Osteocyte (in vitro differentiated cells): ENCODE measurements around the gene TMEM80. TPM values are rescaled to one million over a fixed set of nuclear protein-coding genes. Genes with fewer than 3 reads are reported as not detected.

Experiments
- DNase-seq: peaks from one replicate; pipeline ENCODE4 v3.0.0; 2021; ENCODE audit warnings: mixed read lengths; ENCODE audit not compliant: unreplicated experiment; ENCODE audit errors: extremely low spot score
- H3K27ac Mint-ChIP-seq: one replicate; pipeline ENCODE4 v1.8.0; 2021; ENCODE audit warnings: mild to moderate bottlenecking, mixed read lengths; ENCODE audit not compliant: unreplicated experiment
- H3K27me3 Mint-ChIP-seq: one replicate; pipeline ENCODE4 v1.8.0; 2021; ENCODE audit warnings: mixed read lengths; ENCODE audit not compliant: unreplicated experiment
- H3K36me3 Mint-ChIP-seq: one replicate; pipeline ENCODE4 v1.8.0; 2021; ENCODE audit warnings: mixed read lengths; ENCODE audit not compliant: unreplicated experiment
- H3K4me1 Mint-ChIP-seq: one replicate; pipeline ENCODE4 v1.8.0; 2021; ENCODE audit warnings: mixed read lengths; ENCODE audit not compliant: unreplicated experiment
- H3K4me3 Mint-ChIP-seq: one replicate; pipeline ENCODE4 v1.8.0; 2021; ENCODE audit warnings: mild to moderate bottlenecking, moderate library complexity, mixed read lengths; ENCODE audit not compliant: unreplicated experiment
- H3K9me3 Mint-ChIP-seq: one replicate; pipeline ENCODE4 v1.8.0; 2021; ENCODE audit warnings: mixed read lengths; ENCODE audit not compliant: unreplicated experiment
- CTCF ChIP-seq: fragments of 200-600 bp; sonication (generic); IDR thresholded peaks from 2 replicates; pipeline ENCODE4 v1.5.0; 2021; ENCODE audit warnings: antibody characterized with exemption, mild to moderate bottlenecking, moderate library complexity
- total RNA-seq: library from RNA; stranded (reverse); gene quantifications from 2 replicates; pipeline ENCODE4 v1.2.1, GENCODE V29; 2021

TMEM80 gene
- total RNA-seq, 1 donor from 2014 or later = 43.9 TPM

GRCh38 chr11:693887-694562 is 1.6 kb upstream of the TMEM80 start:
- Mint-ChIP-seq H3K4me1 (peaks cover 77% of the 10 kb centered on the region), H3K4me3 (peak overlapping the region; percentile 85), H3K9me3 (no peaks in the 10 kb centered on the region)

GRCh38 chr11:694563-695287 is 891 bp upstream of the TMEM80 start, which contains the start of gene DEAF1:
DEAF1 (minus strand) TSS chr11:695222; CDS start chr11:695047, 175 bp downstream.
- Mint-ChIP-seq H3K36me3 (peaks cover 8% of the 10 kb centered on the region), H3K4me1 (peaks cover 75% of the 10 kb centered on the region), H3K27me3 (no peaks in the 10 kb centered on the region), H3K4me3 (peak within 1 kb of the TSS; percentile 81), H3K27ac (peak within 1 kb of the TSS; percentile 99), H3K9me3 (no peaks in the 10 kb centered on the region)
- TF ChIP-seq CTCF = no peak
- DNase-seq = peak; percentile 100

More at GRCh38 chr11:693887-694562, 1.6 kb upstream of the TMEM80 start:
- no peak for DNase-seq
- H3K27me3 Mint-ChIP-seq = no peaks in the 10 kb centered on the region
- no peak for TF ChIP-seq CTCF
- peaks cover 6% of the 10 kb centered on the region for H3K36me3 Mint-ChIP-seq
- peak overlapping the region; percentile 89 for H3K27ac Mint-ChIP-seq

- TF ChIP-seq CTCF = no peak
- peak overlapping the region; percentile 99 for H3K27ac Mint-ChIP-seq
- H3K9me3 Mint-ChIP-seq = no peaks in the 10 kb centered on the region
- peak overlapping the region; percentile 81 for H3K4me3 Mint-ChIP-seq
- peaks cover 8% of the 10 kb centered on the region for H3K36me3 Mint-ChIP-seq
- no peaks in the 10 kb centered on the region for H3K27me3 Mint-ChIP-seq
- DNase-seq = no peak
- peaks cover 72% of the 10 kb centered on the region for H3K4me1 Mint-ChIP-seq
These were observed 403 bp upstream of the TMEM80 start for GRCh38 chr11:695288-695537.

GRCh38 chr11:696955-697491 is 1.4 kb downstream of the TMEM80 start:
- H3K27ac Mint-ChIP-seq = peak overlapping the region; percentile 90
- no peak for DNase-seq
- peak overlapping the region; percentile 81 for H3K4me3 Mint-ChIP-seq
- no peaks in the 10 kb centered on the region for H3K9me3 Mint-ChIP-seq
- no peak for TF ChIP-seq CTCF
- H3K36me3 Mint-ChIP-seq = peaks cover 13% of the 10 kb centered on the region
- no peaks in the 10 kb centered on the region for H3K27me3 Mint-ChIP-seq
- peaks cover 58% of the 10 kb centered on the region for H3K4me1 Mint-ChIP-seq

GRCh38 chr11:697811-698311 is 2.2 kb downstream of the TMEM80 start:
- Mint-ChIP-seq H3K9me3 (no peaks in the 10 kb centered on the region), H3K27ac (peak overlapping the region; percentile 90), H3K27me3 (no peaks in the 10 kb centered on the region), H3K4me1 (peaks cover 55% of the 10 kb centered on the region), H3K36me3 (peaks cover 13% of the 10 kb centered on the region), H3K4me3 (peak overlapping the region; percentile 36)
- no peak for DNase-seq
- TF ChIP-seq CTCF = no peak
